ENCODE results near the gene OR2W1. TPM values are rescaled to one million over a fixed set of nuclear protein-coding genes. Genes with fewer than 3 reads are reported as not detected.

Gene OR2W1, protein sequence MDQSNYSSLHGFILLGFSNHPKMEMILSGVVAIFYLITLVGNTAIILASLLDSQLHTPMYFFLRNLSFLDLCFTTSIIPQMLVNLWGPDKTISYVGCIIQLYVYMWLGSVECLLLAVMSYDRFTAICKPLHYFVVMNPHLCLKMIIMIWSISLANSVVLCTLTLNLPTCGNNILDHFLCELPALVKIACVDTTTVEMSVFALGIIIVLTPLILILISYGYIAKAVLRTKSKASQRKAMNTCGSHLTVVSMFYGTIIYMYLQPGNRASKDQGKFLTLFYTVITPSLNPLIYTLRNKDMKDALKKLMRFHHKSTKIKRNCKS
- total RNA-seq: not detected in 2 replicates

DNA sequence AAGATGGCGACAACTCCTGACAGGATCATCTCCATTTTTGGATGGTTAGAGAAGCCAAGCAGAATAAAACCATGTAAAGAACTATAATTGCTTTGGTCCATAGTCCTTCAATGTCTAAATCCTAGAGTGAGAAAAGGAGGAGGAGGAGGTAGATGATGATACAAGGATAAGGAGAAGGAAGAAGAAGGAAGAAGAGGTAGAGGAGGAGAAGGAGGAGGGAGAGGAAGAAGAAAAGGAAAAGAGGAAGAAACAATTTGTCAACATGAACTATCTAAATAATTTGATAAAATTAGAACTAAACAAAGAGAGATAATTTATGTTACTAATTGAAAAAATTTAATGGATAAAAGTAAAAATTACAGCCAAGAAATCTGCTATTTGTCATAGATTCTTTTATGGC lies at the start of gene OR2W1:
OR2W1 (minus strand) TSS at position 101 of the 400 bp plus-strand sequence; CDS start at position 101, 0 bp downstream.

DNA sequence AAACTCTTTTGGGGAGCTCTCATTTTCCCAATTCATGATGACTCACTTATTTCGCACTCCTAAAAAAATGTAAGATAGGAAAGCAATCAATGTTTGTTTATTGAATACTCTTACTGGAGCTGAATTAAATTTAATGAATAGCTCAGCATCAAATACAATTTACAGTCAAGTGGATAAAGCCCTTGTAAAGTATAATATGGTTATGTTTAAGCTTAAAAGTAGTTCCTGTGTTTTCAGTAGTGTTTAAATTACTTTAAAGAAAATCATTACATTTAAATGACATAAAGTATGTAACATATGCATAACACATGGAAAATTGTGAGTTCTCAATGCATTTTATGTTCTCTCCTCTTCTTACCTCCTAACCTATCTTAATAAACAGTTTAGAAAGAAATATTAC lies 42.2 kb upstream of the OR2W1 start, which contains the start of gene OR2B3:
OR2B3 (minus strand) TSS at position 101 of the 400 bp plus-strand sequence; CDS start at position 36, 65 bp downstream.

DNA sequence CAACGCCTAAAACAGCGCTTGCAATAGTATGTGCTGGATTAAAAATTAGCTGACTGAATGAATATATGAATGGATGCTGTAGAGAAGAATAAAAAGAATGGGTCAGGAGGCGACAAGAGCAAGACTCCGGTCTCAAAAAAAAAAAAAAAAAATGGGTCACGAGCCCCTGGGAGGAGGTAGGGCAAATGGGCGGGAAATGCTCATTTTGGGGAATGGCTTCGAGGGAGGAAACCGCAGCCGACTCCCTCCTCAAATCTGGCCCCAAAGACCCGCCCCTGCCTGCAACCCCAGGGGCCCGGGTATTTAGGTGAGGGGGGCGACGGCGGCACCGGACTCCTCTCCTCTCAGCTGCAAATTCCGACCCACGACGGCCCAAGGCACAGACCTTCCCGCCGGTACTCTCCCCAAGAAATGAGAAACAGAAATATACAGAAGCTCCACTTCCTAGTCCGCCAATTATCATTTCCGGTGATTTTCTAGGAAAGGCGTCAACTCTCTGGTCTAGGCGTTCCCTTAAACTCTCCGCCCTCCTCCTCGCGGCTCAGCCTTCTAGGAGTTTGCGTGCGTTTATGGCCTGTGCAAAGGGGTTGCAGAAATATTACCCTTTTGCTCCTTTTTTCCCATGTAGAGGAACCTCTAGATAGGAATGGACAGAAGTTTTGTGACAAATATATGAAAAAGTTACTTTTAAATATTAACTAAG lies 39.6 kb downstream of the OR2W1 start, which contains the start of gene ZNF311:
ZNF311 (minus strand) TSS at position 133 of the 703 bp plus-strand sequence. CDS start 1,361 bp downstream, outside the sequence.

Other genes starting within 250 kb of the OR2W1 start
- gene TRIM27, start 121.2 kb downstream of the OR2W1 start, total RNA-seq: 81.0 and 81.3 TPM in 2 replicates
- 0.33 and 0.48 TPM in 2 replicates for gene ZNF311, start 39.9 kb downstream of the OR2W1 start, total RNA-seq
- not detected in 2 replicates for gene OR2B3, start 42.1 kb upstream of the OR2W1 start, total RNA-seq
- gene OR2J1, start 54.3 kb upstream of the OR2W1 start, total RNA-seq: not detected in 2 replicates
- gene OR2J3, start 62.9 kb upstream of the OR2W1 start, total RNA-seq: under 0.01 TPM in 1 of 2 replicates, not detected in the other
- not detected in 2 replicates for gene OR2J2, start 125.7 kb upstream of the OR2W1 start, total RNA-seq

Data from vein endothelial cell (primary cell).